ENCODE data around the gene ISX.

DNA sequence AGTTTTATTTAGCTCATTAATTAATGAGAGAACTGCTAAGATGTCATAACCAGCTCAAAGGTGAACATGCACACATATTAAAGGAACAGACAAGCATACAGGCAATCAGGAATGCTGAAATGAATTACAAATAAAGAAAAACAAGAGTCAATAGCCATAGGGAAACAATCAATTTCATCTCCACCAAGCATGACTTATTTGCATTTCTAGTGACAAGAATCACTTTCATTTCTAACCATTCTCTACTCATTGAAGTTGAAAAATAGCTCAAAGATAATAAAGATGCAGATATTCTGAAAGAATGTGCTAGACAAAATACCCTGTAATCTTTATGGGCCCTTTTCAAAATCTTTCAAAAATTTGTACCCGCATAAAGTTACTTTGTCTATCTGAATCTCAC lies 23.2 kb downstream of the ISX start:
- TF ChIP-seq, protein P1, sequence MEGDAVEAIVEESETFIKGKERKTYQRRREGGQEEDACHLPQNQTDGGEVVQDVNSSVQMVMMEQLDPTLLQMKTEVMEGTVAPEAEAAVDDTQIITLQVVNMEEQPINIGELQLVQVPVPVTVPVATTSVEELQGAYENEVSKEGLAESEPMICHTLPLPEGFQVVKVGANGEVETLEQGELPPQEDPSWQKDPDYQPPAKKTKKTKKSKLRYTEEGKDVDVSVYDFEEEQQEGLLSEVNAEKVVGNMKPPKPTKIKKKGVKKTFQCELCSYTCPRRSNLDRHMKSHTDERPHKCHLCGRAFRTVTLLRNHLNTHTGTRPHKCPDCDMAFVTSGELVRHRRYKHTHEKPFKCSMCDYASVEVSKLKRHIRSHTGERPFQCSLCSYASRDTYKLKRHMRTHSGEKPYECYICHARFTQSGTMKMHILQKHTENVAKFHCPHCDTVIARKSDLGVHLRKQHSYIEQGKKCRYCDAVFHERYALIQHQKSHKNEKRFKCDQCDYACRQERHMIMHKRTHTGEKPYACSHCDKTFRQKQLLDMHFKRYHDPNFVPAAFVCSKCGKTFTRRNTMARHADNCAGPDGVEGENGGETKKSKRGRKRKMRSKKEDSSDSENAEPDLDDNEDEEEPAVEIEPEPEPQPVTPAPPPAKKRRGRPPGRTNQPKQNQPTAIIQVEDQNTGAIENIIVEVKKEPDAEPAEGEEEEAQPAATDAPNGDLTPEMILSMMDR (IDR thresholded peaks at IDR 0.05), result no peak
- no peak for TF ChIP-seq EZH2 (IDR thresholded peaks at IDR 0.05; ENCODE audit: borderline replicate concordance, insufficient read depth, low read depth, low read length, poor library complexity, severe bottlenecking)
